ENCODE measurements around the gene SMYD3. TPM values are rescaled to one million over a fixed set of nuclear protein-coding genes. Genes with fewer than 3 reads are reported as not detected.

SMYD3 gene
- total RNA-seq, 1 experiment from 2014 or later = 25.5 TPM

DNA sequence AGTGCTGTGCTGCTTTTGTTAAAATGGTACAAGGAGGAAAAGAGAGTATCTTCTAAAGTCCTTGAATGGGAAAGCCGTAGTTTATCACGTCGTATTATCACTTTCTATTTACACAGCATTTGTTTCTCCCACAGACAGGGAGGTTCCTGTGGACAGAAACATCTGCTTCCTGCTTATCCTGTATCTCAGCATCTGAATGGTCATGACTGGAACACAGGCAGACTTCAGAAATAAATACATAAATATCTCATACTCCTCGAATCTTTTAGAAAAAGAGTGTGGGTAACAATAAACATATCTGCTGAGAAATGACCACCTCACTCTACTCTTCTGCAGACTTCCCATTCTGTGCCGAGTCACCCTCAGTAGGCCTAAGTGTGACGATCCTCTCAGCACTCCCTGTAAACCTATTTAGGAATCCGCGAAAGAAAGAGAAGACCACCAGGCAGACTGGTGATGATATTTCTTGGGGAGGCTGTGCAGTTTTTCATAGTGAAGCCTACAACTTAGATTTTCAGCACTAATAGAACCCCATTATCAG, 393.5 kb downstream of the SMYD3 start:
- Histone ChIP-seq H3K23me2 (ENCODE audit: insufficient read length, low read depth, low read length, poor library complexity, severe bottlenecking) (no peaks in the 10 kb centered on the region), H4K20me1 (ENCODE audit: control insufficient read depth, insufficient read depth, insufficient read length) (no peaks in the 10 kb centered on the region), H2AK5ac (ENCODE audit: insufficient read length, low read length) (no peak overlapping the region), H2BK15ac (ENCODE audit: low read depth, low read length) (no peak overlapping the region), H3K9me3 (ENCODE audit: control insufficient read depth, low read depth, low read length) (no peaks in the 10 kb centered on the region), H3K14ac (ENCODE audit: insufficient read depth, low read length) (no peak overlapping the region), H4K5ac (ENCODE audit: insufficient read length, low read depth, low read length) (no peak overlapping the region), H3K79me1 (ENCODE audit: insufficient read depth, low read depth, low read length, poor library complexity, severe bottlenecking) (no peaks in the 10 kb centered on the region), H3K4me2 (ENCODE audit: insufficient read depth, insufficient read length, low read length) (no peak overlapping the region), H4K91ac (ENCODE audit: insufficient read length, low read depth, low read length) (no peak overlapping the region), H3K23ac (ENCODE audit: insufficient read length, low read depth, low read length) (no peak overlapping the region), H3K27ac (ENCODE audit: insufficient read length, low read depth, low read length) (no peak overlapping the region), H3T11ph (ENCODE audit: low read length) (no peak overlapping the region), H3K9ac (ENCODE audit: extremely low read depth, insufficient read length, low read length) (no peak overlapping the region), H3K18ac (ENCODE audit: insufficient read length, low read depth, low read length) (no peak overlapping the region), H2AFZ (ENCODE audit: low read length) (no peak overlapping the region), H4K8ac (replicated peaks; ENCODE audit: insufficient read length, low read depth, low read length) (no peak overlapping the region), H3K4ac (ENCODE audit: low read depth, low read length) (no peak overlapping the region), H3K4me1 (ENCODE audit: insufficient read depth, low read length) (peaks cover 2% of the 10 kb centered on the region; the same call in 1 of the 2 replicates), H2BK5ac (ENCODE audit: insufficient read length, low read length) (no peak overlapping the region), H2BK20ac (ENCODE audit: low read depth, low read length, poor library complexity, severe bottlenecking) (no peak overlapping the region), H3K79me2 (ENCODE audit: insufficient read depth, low read length) (no peaks in the 10 kb centered on the region), H2BK120ac (ENCODE audit: low read depth, low read length, poor library complexity, severe bottlenecking) (no peak overlapping the region), H2BK12ac (ENCODE audit: insufficient read length, low read depth, low read length) (no peak overlapping the region), H3K27me3 (ENCODE audit: insufficient read depth, low read length) (no peaks in the 10 kb centered on the region), H3K56ac (ENCODE audit: insufficient read length, low read depth, low read length) (no peak overlapping the region)
- Mint-ChIP-seq H3K4me3 (no peak overlapping the region), H3K27ac (peak overlapping the region in 2 of 3 experiments; percentile 37 to 71; a peak in 2 of 7 replicates), H3K27me3 (ENCODE audit: low read depth) (no peaks in the 10 kb centered on the region), H3K4me1 (peaks cover 27 to 35% of the 10 kb centered on the region in 2 experiments), H3K36me3 (ENCODE audit: insufficient read depth in 1 of 3, low read depth in 3 of 3) (no peaks in the 10 kb centered on the region), H3K9me3 (no peaks in the 10 kb centered on the region)
- WGBS (ENCODE audit: extremely low coverage, insufficient read length, low lambda C conversion rate) = no CpG with 5 or more reads among the region's 8 CpGs
- DNase-seq = no peak
- TF ChIP-seq, protein P1, sequence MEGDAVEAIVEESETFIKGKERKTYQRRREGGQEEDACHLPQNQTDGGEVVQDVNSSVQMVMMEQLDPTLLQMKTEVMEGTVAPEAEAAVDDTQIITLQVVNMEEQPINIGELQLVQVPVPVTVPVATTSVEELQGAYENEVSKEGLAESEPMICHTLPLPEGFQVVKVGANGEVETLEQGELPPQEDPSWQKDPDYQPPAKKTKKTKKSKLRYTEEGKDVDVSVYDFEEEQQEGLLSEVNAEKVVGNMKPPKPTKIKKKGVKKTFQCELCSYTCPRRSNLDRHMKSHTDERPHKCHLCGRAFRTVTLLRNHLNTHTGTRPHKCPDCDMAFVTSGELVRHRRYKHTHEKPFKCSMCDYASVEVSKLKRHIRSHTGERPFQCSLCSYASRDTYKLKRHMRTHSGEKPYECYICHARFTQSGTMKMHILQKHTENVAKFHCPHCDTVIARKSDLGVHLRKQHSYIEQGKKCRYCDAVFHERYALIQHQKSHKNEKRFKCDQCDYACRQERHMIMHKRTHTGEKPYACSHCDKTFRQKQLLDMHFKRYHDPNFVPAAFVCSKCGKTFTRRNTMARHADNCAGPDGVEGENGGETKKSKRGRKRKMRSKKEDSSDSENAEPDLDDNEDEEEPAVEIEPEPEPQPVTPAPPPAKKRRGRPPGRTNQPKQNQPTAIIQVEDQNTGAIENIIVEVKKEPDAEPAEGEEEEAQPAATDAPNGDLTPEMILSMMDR (conservative IDR thresholded peaks at IDR 0.05) = no peak

Data from H9 (cell line).